GM23338 (cell line): Measurements from ENCODE around the gene HBD. TPM values are rescaled to one million over a fixed set of nuclear protein-coding genes. Genes with fewer than 3 reads are reported as not detected.

Source experiments
- ATAC-seq: fragments of 200-7000 bp; cut with Tn5 transposase; 3 replicates; pipeline ENCODE4 v1.9.1; 2020
- DNase-seq: peaks from one replicate; pipeline ENCODE4 v3.0.0-alpha.2; 2015; ENCODE audit warnings: low spot score
- H2AFZ ChIP-seq: fragments of 200-600 bp; sonication (generic); 2 replicates; pipeline ENCODE4 v1.8.0; 2016; ENCODE audit warnings: antibody characterized with exemption, mild to moderate bottlenecking, moderate library complexity
- H3F3A ChIP-seq: fragments of 200-600 bp; sonication (generic); replicated peaks from 2 replicates; pipeline ENCODE4 v1.8.0; 2017; ENCODE audit warnings: antibody characterized with exemption, mixed run types, low read depth
- H3K27ac ChIP-seq: fragments of 200-600 bp; sonication (generic); 2 replicates; pipeline ENCODE4 v1.6.1; 2016; ENCODE audit warnings: low read depth
- H3K27me3 ChIP-seq: fragments of 200-600 bp; sonication (generic); 2 replicates; pipeline ENCODE4 v1.8.0; 2016; ENCODE audit warnings: mild to moderate bottlenecking, mixed run types, moderate library complexity; ENCODE audit not compliant: insufficient read depth
- H3K36me3 ChIP-seq: fragments of 200-600 bp; sonication (generic); 2 replicates; pipeline ENCODE4 v1.8.0; 2016; ENCODE audit warnings: mild to moderate bottlenecking; ENCODE audit not compliant: insufficient read depth
- H3K4me1 ChIP-seq: fragments of 200-600 bp; sonication (generic); 2 replicates; pipeline ENCODE4 v1.8.0; 2016; ENCODE audit warnings: mild to moderate bottlenecking, moderate library complexity; ENCODE audit not compliant: insufficient read depth
- H3K4me2 ChIP-seq: fragments of 200-600 bp; sonication (generic); 2 replicates; pipeline ENCODE4 v1.7.1; 2017; ENCODE audit warnings: mixed run types
- H3K4me3 ChIP-seq: fragments of 200-600 bp; sonication (generic); 2 replicates; pipeline ENCODE4 v1.6.1; 2016; ENCODE audit warnings: mixed run types
- H3K79me2 ChIP-seq: fragments of 200-600 bp; sonication (generic); replicated peaks from 2 replicates; pipeline ENCODE4 v1.8.0; 2017; ENCODE audit warnings: mild to moderate bottlenecking; ENCODE audit not compliant: insufficient read depth
- H3K9me2 ChIP-seq: fragments of 200-600 bp; sonication (generic); 2 replicates; pipeline ENCODE4 v1.8.0; 2017; ENCODE audit not compliant: insufficient read depth
- H4K20me1 ChIP-seq: fragments of 200-600 bp; sonication (generic); replicated peaks from 2 replicates; pipeline ENCODE4 v1.8.0; 2017; ENCODE audit warnings: mild to moderate bottlenecking; ENCODE audit not compliant: insufficient read depth
- H3K27ac Mint-ChIP-seq: 2 replicates; pipeline ENCODE4 v1.8.0; 2020; ENCODE audit warnings: inconsistent platforms, mild to moderate bottlenecking, moderate library complexity, mixed read lengths
- H3K27me3 Mint-ChIP-seq: 3 replicates; pipeline ENCODE4 v1.8.0; 2022; ENCODE audit warnings: low read depth, mild to moderate bottlenecking, moderate library complexity, mixed read lengths, inconsistent platforms; ENCODE audit not compliant: insufficient read depth, poor library complexity
- H3K36me3 Mint-ChIP-seq: 3 replicates; pipeline ENCODE4 v1.8.0; 2021; ENCODE audit warnings: low read depth, mild to moderate bottlenecking, inconsistent platforms, moderate library complexity, mixed read lengths
- H3K4me1 Mint-ChIP-seq: 3 replicates; pipeline ENCODE4 v1.8.0; 2020; ENCODE audit warnings: mild to moderate bottlenecking, inconsistent platforms, mixed read lengths
- H3K4me3 Mint-ChIP-seq: 3 replicates; pipeline ENCODE4 v1.8.0; 2021; ENCODE audit warnings: moderate library complexity, mild to moderate bottlenecking, inconsistent platforms, mixed read lengths
- H3K9me3 Mint-ChIP-seq: 3 replicates; pipeline ENCODE4 v1.8.0; 2020; ENCODE audit warnings: moderate library complexity, mild to moderate bottlenecking, inconsistent platforms, mixed read lengths
- CREB1 ChIP-seq: fragments of 250-450 bp; sonication (Bioruptor Pico); IDR thresholded peaks from 2 replicates; pipeline ENCODE4 v1.5.0; 2020; ENCODE audit warnings: low read depth, mild to moderate bottlenecking, moderate library complexity
- ETS1 ChIP-seq: IDR thresholded peaks from 2 replicates; pipeline ENCODE4 v1.6.1; 2016; ENCODE audit warnings: antibody characterized with exemption
- EZH2 ChIP-seq: fragments of 200-600 bp; sonication (generic); IDR thresholded peaks from one replicate; pipeline ENCODE4 v1.8.0; 2017; ENCODE audit warnings: antibody characterized with exemption, mild to moderate bottlenecking, low read depth; ENCODE audit not compliant: unreplicated experiment
- EZH2phosphoT487 ChIP-seq: fragments of 200-600 bp; sonication (generic); IDR thresholded peaks from one replicate; pipeline ENCODE4 v1.8.1; 2018; ENCODE audit warnings: antibody characterized with exemption; ENCODE audit not compliant: unreplicated experiment
- NANOG ChIP-seq: IDR thresholded peaks from 2 replicates; pipeline ENCODE4 v1.6.1; 2016; ENCODE audit warnings: antibody characterized with exemption, borderline replicate concordance
- POLR2AphosphoS5 ChIP-seq: IDR thresholded peaks from 2 replicates; pipeline ENCODE4 v1.6.1; 2016; ENCODE audit warnings: antibody characterized with exemption, low read depth
- REST ChIP-seq: IDR thresholded peaks from one replicate; pipeline ENCODE4 v1.6.1; 2018; ENCODE audit warnings: antibody characterized with exemption; ENCODE audit not compliant: unreplicated experiment
- ZNF114 ChIP-seq: fragments of 250-450 bp; sonication (Bioruptor Pico); IDR thresholded peaks from 2 replicates; pipeline ENCODE4 v1.5.0; 2020; ENCODE audit warnings: mild to moderate bottlenecking, moderate library complexity
- ZNF331 ChIP-seq: fragments of 250-450 bp; sonication (Bioruptor Pico); IDR thresholded peaks from 2 replicates; pipeline ENCODE4 v1.5.0; 2020; ENCODE audit warnings: low read depth, mild to moderate bottlenecking, moderate library complexity
- polyA plus RNA-seq: library from polyadenylated mRNA; unstranded; fragments of >200 nt; fragmentation: Nextera tagmentation; extraction: Ambion mirVana; gene quantifications from 2 replicates; pipeline ENCODE4 v1.2.1, GENCODE V29; 2016
- total RNA-seq: library from RNA; depleted of rRNA; stranded (reverse); fragments of >200 nt; shearing (Covaris generic); gene quantifications from 2 replicates; pipeline ENCODE4 v1.2.3, GENCODE V29; 2014
- TF ChIP-seq, protein P1 (sequence below), 2 experiments: fragments of 200-600 bp in 1 of 2; sonication (generic) in 1 of 2; conservative IDR thresholded peaks; 2 replicates each; pipeline versions ENCODE4 v1.5.1 to v1.6.1; 2016 to 2017; ENCODE audit warnings: antibody characterized with exemption in 2 of 2, low read depth in 2 of 2, mild to moderate bottlenecking in 2 of 2, moderate library complexity in 1 of 2
- TF ChIP-seq, protein P2 (sequence below): fragments of 250-450 bp; sonication (Bioruptor Pico); IDR thresholded peaks from 2 replicates; pipeline ENCODE4 v1.5.0; 2020; ENCODE audit warnings: mild to moderate bottlenecking, moderate library complexity

HBD gene
- total and polyA plus RNA-seq, 2 experiments from 2014 or later = not detected

DNA sequence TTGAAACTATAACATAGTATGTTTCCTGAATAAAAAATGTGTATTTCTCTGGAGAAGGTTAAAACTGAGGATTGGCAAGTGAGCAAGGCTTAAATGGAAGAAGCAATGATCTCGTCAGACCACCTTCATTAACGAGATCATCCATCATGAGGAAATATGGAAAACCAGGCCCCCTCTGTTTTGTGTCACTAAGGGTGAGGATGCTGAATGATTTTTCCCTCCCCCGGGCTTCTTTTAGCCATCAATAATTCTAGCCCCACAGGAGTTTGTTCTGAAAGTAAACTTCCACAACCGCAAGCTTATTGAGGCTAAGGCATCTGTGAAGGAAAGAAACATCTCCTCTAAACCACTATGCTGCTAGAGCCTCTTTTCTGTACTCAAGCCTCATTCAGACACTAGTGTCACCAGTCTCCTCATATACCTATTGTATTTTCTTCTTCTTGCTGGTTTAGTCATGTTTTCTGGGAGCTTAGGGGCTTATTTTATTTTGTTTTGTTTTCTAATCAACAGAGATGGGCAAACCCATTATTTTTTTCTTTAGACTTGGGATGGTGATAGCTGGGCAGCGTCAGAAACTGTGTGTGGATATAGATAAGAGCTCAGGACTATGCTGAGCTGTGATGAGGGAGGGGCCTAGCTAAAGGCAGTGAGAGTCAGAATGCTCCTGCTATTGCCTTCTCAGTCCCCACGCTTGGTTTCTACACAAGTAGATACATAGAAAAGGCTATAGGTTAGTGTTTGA lies 41.3 kb upstream of the HBD start (continued):
- TF ChIP-seq REST (no peak), POLR2AphosphoS5 (no peak), EZH2phosphoT487 (no peak), NANOG (no peak), CREB1 (CRISPR knock-in tag) (no peak), EZH2 (no peak), ZNF331 (CRISPR knock-in tag) (no peak), ETS1 (no peak), ZNF114 (CRISPR knock-in tag) (no peak)

DNA sequence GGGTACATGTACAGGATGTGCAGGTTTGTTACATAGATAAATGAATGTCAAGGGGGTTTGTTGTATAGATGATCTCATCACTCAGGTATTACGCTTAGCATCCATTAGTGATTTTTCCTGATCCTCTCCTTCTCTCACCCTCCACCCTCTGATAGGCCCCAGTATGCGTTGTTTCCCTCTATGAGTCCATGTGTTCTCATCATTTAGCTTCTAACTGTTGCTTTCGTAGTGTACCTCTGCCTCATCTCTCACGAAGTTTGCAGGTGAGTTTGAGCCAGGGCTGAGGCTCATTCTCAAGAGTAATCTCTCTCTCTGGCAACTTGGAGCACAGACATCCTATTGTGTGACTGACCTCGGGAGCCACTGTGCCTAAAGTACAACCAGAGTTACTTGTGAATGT lies 40.1 kb upstream of the HBD start:
- no peak overlapping the region for H3K4me3 Mint-ChIP-seq
- peak overlapping the region; percentile 35; the same call in 1 of the 2 replicates for H2AFZ ChIP-seq
- H3K27ac Mint-ChIP-seq = no peak overlapping the region
- no peak; the same call in 1 of the 3 replicates for ATAC-seq
- no peak for DNase-seq
- H3K27ac ChIP-seq = no peak overlapping the region
- no peaks in the 10 kb centered on the region for H3K79me2 ChIP-seq
- H3K9me3 Mint-ChIP-seq = no peaks in the 10 kb centered on the region
- H3K27me3 ChIP-seq = no peaks in the 10 kb centered on the region
- H3K36me3 ChIP-seq = no peaks in the 10 kb centered on the region
- no peak overlapping the region for H3K4me3 ChIP-seq
- H4K20me1 ChIP-seq = no peaks in the 10 kb centered on the region
- no peaks in the 10 kb centered on the region for H3K4me1 ChIP-seq
- H3K27me3 Mint-ChIP-seq = no peaks in the 10 kb centered on the region
- no peaks in the 10 kb centered on the region for H3F3A ChIP-seq
- no peaks in the 10 kb centered on the region for H3K9me2 ChIP-seq
- H3K4me2 ChIP-seq = no peak overlapping the region
- H3K36me3 Mint-ChIP-seq = no peaks in the 10 kb centered on the region
- H3K4me1 Mint-ChIP-seq = peaks cover 5% of the 10 kb centered on the region; the same call in 2 of the 3 replicates
- TF ChIP-seq, protein P1, sequence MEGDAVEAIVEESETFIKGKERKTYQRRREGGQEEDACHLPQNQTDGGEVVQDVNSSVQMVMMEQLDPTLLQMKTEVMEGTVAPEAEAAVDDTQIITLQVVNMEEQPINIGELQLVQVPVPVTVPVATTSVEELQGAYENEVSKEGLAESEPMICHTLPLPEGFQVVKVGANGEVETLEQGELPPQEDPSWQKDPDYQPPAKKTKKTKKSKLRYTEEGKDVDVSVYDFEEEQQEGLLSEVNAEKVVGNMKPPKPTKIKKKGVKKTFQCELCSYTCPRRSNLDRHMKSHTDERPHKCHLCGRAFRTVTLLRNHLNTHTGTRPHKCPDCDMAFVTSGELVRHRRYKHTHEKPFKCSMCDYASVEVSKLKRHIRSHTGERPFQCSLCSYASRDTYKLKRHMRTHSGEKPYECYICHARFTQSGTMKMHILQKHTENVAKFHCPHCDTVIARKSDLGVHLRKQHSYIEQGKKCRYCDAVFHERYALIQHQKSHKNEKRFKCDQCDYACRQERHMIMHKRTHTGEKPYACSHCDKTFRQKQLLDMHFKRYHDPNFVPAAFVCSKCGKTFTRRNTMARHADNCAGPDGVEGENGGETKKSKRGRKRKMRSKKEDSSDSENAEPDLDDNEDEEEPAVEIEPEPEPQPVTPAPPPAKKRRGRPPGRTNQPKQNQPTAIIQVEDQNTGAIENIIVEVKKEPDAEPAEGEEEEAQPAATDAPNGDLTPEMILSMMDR (conservative IDR thresholded peaks at IDR 0.05; ENCODE audit: low read depth in 2 of 2) = no peak
- TF ChIP-seq EZH2 (no peak), CREB1 (CRISPR knock-in tag) (no peak)
- TF ChIP-seq, protein P2, sequence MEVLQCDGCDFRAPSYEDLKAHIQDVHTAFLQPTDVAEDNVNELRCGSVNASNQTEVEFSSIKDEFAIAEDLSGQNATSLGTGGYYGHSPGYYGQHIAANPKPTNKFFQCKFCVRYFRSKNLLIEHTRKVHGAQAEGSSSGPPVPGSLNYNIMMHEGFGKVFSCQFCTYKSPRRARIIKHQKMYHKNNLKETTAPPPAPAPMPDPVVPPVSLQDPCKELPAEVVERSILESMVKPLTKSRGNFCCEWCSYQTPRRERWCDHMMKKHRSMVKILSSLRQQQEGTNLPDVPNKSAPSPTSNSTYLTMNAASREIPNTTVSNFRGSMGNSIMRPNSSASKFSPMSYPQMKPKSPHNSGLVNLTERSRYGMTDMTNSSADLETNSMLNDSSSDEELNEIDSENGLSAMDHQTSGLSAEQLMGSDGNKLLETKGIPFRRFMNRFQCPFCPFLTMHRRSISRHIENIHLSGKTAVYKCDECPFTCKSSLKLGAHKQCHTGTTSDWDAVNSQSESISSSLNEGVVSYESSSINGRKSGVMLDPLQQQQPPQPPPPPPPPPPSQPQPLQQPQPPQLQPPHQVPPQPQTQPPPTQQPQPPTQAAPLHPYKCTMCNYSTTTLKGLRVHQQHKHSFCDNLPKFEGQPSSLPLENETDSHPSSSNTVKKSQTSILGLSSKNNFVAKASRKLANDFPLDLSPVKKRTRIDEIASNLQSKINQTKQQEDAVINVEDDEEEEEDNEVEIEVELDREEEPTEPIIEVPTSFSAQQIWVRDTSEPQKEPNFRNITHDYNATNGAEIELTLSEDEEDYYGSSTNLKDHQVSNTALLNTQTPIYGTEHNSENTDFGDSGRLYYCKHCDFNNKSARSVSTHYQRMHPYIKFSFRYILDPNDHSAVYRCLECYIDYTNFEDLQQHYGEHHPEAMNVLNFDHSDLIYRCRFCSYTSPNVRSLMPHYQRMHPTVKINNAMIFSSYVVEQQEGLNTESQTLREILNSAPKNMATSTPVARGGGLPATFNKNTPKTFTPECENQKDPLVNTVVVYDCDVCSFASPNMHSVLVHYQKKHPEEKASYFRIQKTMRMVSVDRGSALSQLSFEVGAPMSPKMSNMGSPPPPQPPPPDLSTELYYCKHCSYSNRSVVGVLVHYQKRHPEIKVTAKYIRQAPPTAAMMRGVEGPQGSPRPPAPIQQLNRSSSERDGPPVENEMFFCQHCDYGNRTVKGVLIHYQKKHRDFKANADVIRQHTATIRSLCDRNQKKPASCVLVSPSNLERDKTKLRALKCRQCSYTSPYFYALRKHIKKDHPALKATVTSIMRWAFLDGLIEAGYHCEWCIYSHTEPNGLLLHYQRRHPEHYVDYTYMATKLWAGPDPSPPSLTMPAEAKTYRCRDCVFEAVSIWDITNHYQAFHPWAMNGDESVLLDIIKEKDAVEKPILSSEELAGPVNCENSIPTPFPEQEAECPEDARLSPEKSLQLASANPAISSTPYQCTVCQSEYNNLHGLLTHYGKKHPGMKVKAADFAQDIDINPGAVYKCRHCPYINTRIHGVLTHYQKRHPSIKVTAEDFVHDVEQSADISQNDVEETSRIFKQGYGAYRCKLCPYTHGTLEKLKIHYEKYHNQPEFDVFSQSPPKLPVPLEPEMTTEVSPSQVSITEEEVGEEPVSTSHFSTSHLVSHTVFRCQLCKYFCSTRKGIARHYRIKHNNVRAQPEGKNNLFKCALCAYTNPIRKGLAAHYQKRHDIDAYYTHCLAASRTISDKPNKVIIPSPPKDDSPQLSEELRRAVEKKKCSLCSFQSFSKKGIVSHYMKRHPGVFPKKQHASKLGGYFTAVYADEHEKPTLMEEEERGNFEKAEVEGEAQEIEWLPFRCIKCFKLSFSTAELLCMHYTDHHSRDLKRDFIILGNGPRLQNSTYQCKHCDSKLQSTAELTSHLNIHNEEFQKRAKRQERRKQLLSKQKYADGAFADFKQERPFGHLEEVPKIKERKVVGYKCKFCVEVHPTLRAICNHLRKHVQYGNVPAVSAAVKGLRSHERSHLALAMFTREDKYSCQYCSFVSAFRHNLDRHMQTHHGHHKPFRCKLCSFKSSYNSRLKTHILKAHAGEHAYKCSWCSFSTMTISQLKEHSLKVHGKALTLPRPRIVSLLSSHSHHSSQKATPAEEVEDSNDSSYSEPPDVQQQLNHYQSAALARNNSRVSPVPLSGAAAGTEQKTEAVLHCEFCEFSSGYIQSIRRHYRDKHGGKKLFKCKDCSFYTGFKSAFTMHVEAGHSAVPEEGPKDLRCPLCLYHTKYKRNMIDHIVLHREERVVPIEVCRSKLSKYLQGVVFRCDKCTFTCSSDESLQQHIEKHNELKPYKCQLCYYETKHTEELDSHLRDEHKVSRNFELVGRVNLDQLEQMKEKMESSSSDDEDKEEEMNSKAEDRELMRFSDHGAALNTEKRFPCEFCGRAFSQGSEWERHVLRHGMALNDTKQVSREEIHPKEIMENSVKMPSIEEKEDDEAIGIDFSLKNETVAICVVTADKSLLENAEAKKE (CRISPR knock-in tag) = no peak
